ENCODE measurements around the gene RAVER1.
"Not testable (repeated sequence)": the region's sequence is repeated elsewhere in the genome, so short reads cannot be mapped to it uniquely, and the experiment has no call there.

The RAVER1 gene

DNA sequence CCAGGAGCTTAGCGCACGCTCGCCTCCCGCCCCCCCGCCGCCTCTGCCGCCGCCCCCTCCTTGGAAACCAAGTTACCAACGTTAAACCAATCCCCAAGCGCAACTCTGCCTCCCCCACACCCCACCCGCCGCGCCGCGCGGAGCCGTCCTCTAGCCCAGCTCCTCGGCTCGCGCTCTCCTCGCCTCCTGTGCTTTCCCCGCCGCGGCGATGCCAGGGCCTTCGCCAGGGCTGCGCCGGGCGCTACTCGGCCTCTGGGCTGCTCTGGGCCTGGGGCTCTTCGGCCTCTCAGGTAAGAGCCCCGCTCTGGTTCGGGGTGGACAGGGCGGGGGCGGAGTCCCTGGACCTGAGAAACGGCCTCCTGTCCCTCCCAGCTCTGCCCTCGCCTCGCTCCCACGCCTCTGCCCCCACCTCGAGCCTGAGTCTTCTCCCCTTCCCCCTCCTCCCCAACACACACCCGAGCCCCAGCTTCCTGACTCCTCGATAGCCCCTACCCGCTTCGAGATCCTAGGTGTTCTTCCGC lies 43.4 kb downstream of the RAVER1 start, which contains the start of gene ICAM5:
Gene ICAM5 (plus strand): TSS at position 117 of the 521 bp plus-strand sequence. CDS start 92 bp downstream, at position 209.
- DNase-seq = peak; percentile 66

- peak; percentile 80 for DNase-seq
These were observed 44.0 kb downstream of the RAVER1 start for GRCh38 chr19:10289167-10289835.

- DNase-seq = peak; percentile 47
These were observed 44.6 kb downstream of the RAVER1 start for GRCh38 chr19:10288662-10289166.

DNA sequence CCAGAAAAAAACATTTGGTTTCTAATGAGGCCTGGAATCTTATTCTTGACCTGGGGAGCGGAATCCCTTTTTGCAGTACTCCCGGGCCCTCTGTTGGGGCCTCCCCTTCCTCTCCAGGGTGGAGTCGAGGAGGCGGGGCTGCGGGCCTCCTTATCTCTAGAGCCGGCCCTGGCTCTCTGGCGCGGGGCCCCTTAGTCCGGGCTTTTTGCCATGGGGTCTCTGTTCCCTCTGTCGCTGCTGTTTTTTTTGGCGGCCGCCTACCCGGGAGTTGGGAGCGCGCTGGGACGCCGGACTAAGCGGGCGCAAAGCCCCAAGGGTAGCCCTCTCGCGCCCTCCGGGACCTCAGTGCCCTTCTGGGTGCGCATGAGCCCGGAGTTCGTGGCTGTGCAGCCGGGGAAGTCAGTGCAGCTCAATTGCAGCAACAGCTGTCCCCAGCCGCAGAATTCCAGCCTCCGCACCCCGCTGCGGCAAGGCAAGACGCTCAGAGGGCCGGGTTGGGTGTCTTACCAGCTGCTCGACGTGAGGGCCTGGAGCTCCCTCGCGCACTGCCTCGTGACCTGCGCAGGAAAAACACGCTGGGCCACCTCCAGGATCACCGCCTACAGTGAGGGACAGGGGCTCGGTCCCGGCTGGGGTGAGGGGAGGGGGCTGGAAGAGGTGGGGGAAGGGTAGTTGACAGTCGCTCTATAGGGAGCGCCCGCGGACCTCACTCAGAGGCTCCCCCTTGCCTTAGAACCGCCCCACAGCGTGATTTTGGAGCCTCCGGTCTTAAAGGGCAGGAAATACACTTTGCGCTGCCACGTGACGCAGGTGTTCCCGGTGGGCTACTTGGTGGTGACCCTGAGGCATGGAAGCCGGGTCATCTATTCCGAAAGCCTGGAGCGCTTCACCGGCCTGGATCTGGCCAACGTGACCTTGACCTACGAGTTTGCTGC lies 46.3 kb downstream of the RAVER1 start, which contains the start of gene ICAM4:
Gene ICAM4 (plus strand): TSS at position 153 of the 935 bp plus-strand sequence. CDS start 58 bp downstream, at position 211.
- DNase-seq = no peak

DNA sequence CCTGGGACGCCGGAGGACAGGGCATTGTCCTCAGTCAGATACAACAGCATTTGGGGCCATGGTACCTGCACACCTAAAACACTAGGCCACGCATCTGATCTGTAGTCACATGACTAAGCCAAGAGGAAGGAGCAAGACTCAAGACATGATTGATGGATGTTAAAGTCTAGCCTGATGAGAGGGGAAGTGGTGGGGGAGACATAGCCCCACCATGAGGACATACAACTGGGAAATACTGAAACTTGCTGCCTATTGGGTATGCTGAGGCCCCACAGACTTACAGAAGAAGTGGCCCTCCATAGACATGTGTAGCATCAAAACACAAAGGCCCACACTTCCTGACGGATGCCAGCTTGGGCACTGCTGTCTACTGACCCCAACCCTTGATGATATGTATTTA lies 47.9 kb downstream of the RAVER1 start:
- no peak for DNase-seq

DNA sequence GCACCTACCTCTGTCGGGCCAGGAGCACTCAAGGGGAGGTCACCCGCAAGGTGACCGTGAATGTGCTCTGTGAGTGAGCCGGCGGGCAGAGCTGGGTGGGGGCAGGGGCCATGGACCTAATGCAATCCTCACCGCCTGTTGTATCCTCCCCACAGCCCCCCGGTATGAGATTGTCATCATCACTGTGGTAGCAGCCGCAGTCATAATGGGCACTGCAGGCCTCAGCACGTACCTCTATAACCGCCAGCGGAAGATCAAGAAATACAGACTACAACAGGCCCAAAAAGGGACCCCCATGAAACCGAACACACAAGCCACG lies 48.4 kb downstream of the RAVER1 start:
- no peak for DNase-seq

- DNase-seq = no peak
These were observed 49.0 kb downstream of the RAVER1 start for GRCh38 chr19:10284065-10284959.

DNA sequence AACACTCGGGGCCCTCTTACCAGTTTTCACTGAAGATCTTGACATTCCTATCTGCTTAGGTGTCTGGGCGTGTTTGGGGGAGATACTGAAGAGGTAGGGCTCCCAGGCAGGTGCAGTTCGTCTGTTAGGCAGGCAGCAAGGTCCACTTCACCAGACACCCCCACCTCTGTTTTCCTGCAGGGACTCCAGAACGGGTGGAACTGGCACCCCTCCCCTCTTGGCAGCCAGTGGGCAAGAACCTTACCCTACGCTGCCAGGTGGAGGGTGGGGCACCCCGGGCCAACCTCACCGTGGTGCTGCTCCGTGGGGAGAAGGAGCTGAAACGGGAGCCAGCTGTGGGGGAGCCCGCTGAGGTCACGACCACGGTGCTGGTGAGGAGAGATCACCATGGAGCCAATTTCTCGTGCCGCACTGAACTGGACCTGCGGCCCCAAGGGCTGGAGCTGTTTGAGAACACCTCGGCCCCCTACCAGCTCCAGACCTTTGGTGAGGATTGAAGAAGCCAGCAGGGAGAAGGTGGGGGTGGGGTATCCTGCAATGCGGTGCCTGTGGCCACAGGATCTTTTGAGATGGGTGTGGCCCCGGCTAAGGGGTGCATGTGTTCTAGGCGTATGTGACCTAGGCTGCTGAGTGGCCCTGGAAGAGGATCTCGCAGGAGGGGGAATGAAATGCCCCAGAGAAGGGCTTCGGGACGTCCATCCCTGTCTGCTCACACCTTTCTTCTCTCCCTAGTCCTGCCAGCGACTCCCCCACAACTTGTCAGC lies 49.8 kb downstream of the RAVER1 start:
- no peak for DNase-seq

- DNase-seq = not testable (repeated sequence)
These were observed 51.3 kb downstream of the RAVER1 start for GRCh38 chr19:10282043-10282442.

DNA sequence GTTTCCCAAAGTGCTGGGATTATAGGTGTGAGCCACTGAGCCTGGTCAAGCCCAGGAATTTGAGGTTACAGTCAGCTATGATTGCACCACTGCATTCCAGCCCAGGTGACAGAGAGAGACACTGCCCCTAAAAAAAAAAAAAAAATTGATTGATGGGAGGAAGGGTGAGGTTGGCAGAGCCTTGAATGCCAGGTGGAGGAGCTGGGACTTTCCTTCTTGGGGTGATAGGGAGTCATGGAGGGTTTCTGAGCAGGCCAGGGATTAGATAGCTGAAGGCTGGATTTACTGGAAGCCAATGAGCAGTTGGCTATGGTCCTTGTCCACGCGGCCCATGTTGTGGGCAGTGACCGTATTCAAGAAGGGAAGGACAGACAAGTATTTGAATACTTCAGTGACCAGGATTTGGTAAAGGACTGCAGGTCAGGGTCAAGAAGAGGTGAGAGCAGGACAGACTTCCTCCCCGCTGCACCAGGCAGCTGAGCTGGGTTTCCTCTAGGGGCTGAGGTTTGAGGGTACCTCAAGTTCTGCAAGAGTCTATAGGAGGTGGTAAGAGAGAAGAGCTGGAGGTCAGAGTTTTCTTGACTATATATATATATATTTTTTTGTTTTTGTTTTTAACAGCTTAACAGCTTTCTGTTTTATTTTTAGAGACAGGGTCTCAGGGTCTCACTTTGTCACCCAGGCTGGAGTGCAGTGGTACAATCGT lies 53.4 kb downstream of the RAVER1 start:
- DNase-seq = no peak

- no peak for DNase-seq
These were observed 54.4 kb downstream of the RAVER1 start for GRCh38 chr19:10278935-10279334.

DNA sequence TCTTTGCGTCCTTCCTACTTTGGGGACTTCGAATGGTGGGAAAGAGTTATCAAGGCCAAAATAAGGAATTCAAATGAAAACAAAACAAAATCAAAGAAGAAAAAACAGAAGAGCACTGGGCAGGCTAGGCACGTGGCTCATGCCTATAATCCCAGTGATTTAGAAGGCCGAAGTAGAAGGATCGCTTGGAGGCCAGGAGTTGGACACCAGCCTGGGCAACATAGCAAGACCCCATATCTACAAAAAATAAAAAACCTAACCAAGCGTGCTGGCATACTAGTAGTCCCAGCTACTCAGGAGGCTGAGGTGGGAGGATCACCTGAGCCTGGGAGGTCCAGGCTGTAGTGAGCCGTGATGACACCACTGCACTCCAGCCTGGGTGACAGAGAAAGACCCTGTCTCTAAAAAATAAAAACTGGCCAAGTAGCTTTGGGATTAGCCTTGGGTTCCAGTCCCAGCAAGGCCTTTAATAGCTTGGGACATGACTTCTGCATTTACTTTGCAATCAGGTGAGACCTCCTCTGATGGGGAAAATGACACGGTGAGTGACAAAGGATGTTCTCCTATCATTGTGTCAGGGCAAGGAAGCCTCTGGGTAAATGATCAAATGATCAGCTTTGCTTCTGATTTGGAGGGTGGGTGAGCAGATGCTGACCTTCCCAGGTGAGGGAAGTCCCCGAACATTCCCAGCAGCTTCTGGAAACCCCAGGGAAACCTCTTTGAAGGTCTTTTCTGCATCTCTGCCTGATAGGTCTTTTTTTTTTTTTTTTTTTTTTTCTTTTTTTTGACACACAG lies 55.3 kb downstream of the RAVER1 start:
- DNase-seq = no peak

GRCh38 chr19:10274589-10274988 lies 58.7 kb downstream of the RAVER1 start:
- DNase-seq = no peak

- no peak for DNase-seq
These were observed 61.7 kb downstream of the RAVER1 start for GRCh38 chr19:10271543-10272086.

DNA sequence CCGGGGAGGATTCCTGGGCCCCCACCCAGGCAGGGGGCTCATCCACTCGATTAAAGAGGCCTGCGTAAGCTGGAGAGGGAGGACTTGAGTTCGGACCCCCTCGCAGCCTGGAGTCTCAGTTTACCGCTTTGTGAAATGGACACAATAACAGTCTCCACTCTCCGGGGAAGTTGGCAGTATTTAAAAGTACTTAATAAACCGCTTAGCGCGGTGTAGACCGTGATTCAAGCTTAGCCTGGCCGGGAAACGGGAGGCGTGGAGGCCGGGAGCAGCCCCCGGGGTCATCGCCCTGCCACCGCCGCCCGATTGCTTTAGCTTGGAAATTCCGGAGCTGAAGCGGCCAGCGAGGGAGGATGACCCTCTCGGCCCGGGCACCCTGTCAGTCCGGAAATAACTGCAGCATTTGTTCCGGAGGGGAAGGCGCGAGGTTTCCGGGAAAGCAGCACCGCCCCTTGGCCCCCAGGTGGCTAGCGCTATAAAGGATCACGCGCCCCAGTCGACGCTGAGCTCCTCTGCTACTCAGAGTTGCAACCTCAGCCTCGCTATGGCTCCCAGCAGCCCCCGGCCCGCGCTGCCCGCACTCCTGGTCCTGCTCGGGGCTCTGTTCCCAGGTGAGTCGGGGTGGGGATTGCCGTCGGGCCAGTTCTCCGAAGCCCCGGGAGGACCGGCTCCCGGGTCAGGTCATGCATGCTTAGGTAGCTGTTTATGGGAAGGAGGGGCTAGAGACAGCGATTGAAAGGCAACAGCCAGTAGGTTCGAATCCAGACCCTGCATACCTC lies 62.5 kb downstream of the RAVER1 start, which contains the start of gene ICAM1:
Gene ICAM1 (plus strand): TSS at position 505 of the 779 bp plus-strand sequence. CDS start 40 bp downstream, at position 545.
- peak; percentile 68 for DNase-seq

GRCh38 chr19:10270180-10270615 lies 63.1 kb downstream of the RAVER1 start:
- DNase-seq = no peak

DNA sequence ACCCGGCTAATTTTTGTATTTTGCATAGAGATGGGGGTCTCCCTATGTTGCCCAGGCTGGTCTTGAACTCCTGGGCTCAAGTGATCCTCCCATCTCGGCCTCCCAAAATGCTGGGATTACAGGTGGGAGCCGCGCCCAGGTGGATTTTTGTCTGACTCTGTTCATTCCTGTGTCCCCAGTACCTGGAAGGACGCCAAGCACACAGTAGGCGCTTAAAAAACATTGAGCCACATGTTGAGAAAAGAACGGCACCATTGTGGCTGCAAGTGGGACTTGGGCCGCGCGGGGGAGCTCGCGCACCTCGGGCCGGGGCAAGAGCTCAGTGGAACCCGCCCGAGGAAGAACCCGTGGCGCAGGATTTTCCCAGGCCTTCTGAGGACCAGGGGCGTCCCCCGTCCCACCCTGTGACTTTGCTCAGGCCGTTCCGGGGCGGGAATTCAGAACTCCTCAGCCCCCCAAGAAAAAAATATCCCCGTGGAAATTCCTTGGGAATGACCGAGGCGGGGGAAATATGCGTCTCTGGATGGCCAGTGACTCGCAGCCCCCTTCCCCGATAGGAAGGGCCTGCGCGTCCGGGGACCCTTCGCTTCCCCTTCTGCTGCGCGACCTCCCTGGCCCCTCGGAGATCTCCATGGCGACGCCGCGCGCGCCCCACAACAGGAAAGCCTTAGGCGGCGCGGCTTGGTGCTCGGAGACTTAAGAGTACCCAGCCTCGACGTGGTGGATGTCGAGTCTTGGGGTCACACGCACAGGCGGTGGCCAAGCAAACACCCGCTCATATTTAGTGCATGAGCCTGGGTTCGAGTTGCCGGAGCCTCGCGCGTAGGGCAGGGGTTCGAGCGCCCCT lies 63.8 kb downstream of the RAVER1 start:
- peak; percentile 87 for DNase-seq

DNA sequence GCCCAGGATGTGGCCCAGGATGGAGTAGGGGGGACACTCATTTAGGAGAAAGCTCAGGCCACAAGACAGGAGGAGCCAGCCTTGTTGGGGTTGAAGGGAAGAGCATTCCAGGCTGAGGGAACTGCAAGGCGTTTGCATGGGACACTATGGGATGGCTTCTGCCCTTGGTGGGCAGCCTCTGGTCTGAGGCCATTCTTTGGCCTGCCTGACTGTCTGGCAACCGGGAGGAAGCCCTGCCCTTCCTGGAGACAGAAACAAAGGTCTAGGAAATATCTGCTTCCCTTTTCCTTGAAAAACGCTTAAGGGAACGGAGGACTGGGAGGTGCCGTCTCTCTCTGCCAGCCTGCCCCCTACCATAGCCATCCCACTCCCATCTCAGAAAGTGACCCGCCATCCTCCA lies 65.3 kb downstream of the RAVER1 start:
- no peak for DNase-seq
